HepG2 (cell line): ENCODE results near the gene NMT2. TPM values are rescaled to one million over a fixed set of nuclear protein-coding genes. Genes with fewer than 3 reads are reported as not detected.

Source experiments
- AFF4 ChIP-seq: sonication (generic); formaldehyde crosslinking; IDR thresholded peaks from 2 replicates; pipeline ENCODE4 v1.4.0; 2020; ENCODE audit warnings: missing genetic modification reagents
- BORCS8-MEF2B ChIP-seq: sonication (generic); formaldehyde crosslinking; IDR thresholded peaks from 2 replicates; pipeline ENCODE4 v1.8.0; 2022; ENCODE audit warnings: mild to moderate bottlenecking, missing genetic modification reagents
- CBX2 ChIP-seq, 2 experiments: fragments of 200-600 bp in 1 of 2; sonication (generic); formaldehyde crosslinking in 1 of 2; IDR thresholded peaks; 2 replicates each; pipeline versions ENCODE4 v1.7.0 to v1.8.1; 2018 to 2022; ENCODE audit warnings: low read depth in 2 of 2, low read length in 1 of 2, mild to moderate bottlenecking in 1 of 2, missing genetic modification reagents in 1 of 2
- CHD4 ChIP-seq: fragments of 200-600 bp; sonication (generic); IDR thresholded peaks from 2 replicates; pipeline ENCODE4 v1.7.0; 2017; ENCODE audit warnings: mild to moderate bottlenecking, low read length, borderline replicate concordance
- DBP ChIP-seq: sonication (generic); formaldehyde crosslinking; IDR thresholded peaks from 2 replicates; pipeline ENCODE4 v1.4.0; 2020; ENCODE audit warnings: missing genetic modification reagents; ENCODE audit errors: not compliant biosample characterization
- FOXK2 ChIP-seq: fragments of 450-650 bp; IDR thresholded peaks from 2 replicates; pipeline ENCODE4 v1.6.1; 2016
- HNRNPUL1 ChIP-seq: fragments of 200-400 bp; formaldehyde crosslinking; IDR thresholded peaks from 2 replicates; pipeline ENCODE4 v1.6.1; 2017; ENCODE audit warnings: low read depth, mild to moderate bottlenecking, low read length, moderate library complexity
- IKZF1 ChIP-seq: fragments of 450-650 bp; IDR thresholded peaks from 2 replicates; pipeline ENCODE4 v1.7.1; 2016
- IRX3 ChIP-seq: sonication (generic); formaldehyde crosslinking; IDR thresholded peaks from 2 replicates; pipeline ENCODE4 v1.8.1; 2023; ENCODE audit warnings: mild to moderate bottlenecking, low read depth, missing genetic modification reagents, borderline replicate concordance
- KLF16 ChIP-seq, 2 experiments: sonication (generic) in 1 of 2; formaldehyde crosslinking in 1 of 2; IDR thresholded peaks; 2 replicates each; pipeline versions ENCODE4 v1.6.1 to v1.8.0; 2016 to 2023; ENCODE audit warnings: missing genetic modification reagents in 2 of 2, missing compliant biosample characterization in 1 of 2
- MEF2D ChIP-seq: sonication (generic); formaldehyde crosslinking; IDR thresholded peaks from 2 replicates; pipeline ENCODE4 v1.5.1; 2020; ENCODE audit warnings: mild to moderate bottlenecking, missing genetic modification reagents
- NFE2L1 ChIP-seq: sonication (generic); formaldehyde crosslinking; IDR thresholded peaks from 2 replicates; pipeline ENCODE4 v1.4.0; 2020; ENCODE audit warnings: missing genetic modification reagents, mild to moderate bottlenecking, borderline replicate concordance
- POLR2G ChIP-seq: fragments of 200-400 bp; formaldehyde crosslinking; IDR thresholded peaks from 2 replicates; pipeline ENCODE4 v1.6.1; 2018; ENCODE audit warnings: mild to moderate bottlenecking, low read depth, low read length, moderate library complexity
- PRMT3 ChIP-seq: sonication (generic); formaldehyde crosslinking; IDR thresholded peaks from 2 replicates; pipeline ENCODE4 v1.8.1; 2022; ENCODE audit warnings: low read depth, mild to moderate bottlenecking, moderate library complexity, missing genetic modification reagents, borderline replicate concordance
- SAP130 ChIP-seq: IDR thresholded peaks from 2 replicates; pipeline ENCODE4 v1.6.1; 2016; ENCODE audit warnings: low read depth
- SIN3B ChIP-seq: fragments of 150-350 bp; IDR thresholded peaks from 2 replicates; pipeline ENCODE4 v1.6.1; 2014; ENCODE audit warnings: low read length
- SOX13 ChIP-seq, 3 experiments: fragments of 450-650 bp in 1 of 3; sonication (generic) in 1 of 3; formaldehyde crosslinking in 1 of 3; IDR thresholded peaks in 2 of 3; conservative IDR thresholded peaks in 1 of 3; 2 replicates each; pipeline versions ENCODE4 v1.5.0 to v1.6.1; 2016 to 2020; ENCODE audit warnings: antibody characterized with exemption in 1 of 3, mild to moderate bottlenecking in 1 of 3, missing compliant biosample characterization in 1 of 3, missing genetic modification reagents in 1 of 3, moderate library complexity in 1 of 3
- SP2 ChIP-seq: sonication (generic); formaldehyde crosslinking; IDR thresholded peaks from 2 replicates; pipeline ENCODE4 v1.5.1; 2020; ENCODE audit warnings: mild to moderate bottlenecking, missing genetic modification reagents
- ZMYM3 ChIP-seq: sonication (generic); formaldehyde crosslinking; IDR thresholded peaks from 2 replicates; pipeline ENCODE4 v1.5.1; 2020; ENCODE audit warnings: mild to moderate bottlenecking, missing genetic modification reagents
- ZNF207 ChIP-seq: fragments of 450-650 bp; IDR thresholded peaks from 2 replicates; pipeline ENCODE4 v1.6.1; 2016; ENCODE audit warnings: antibody characterized with exemption, borderline replicate concordance
- ZNF296 ChIP-seq: sonication (generic); formaldehyde crosslinking; conservative IDR thresholded peaks from 2 replicates; pipeline ENCODE4 v1.5.0; 2020; ENCODE audit warnings: mild to moderate bottlenecking, missing genetic modification reagents
- ZNF326 ChIP-seq: sonication (generic); formaldehyde crosslinking; IDR thresholded peaks from 2 replicates; pipeline ENCODE4 v1.4.0; 2020; ENCODE audit warnings: missing genetic modification reagents, borderline replicate concordance
- ZNF432 ChIP-seq: sonication (generic); formaldehyde crosslinking; IDR thresholded peaks from 2 replicates; pipeline ENCODE4 v1.5.0; 2020; ENCODE audit warnings: missing genetic modification reagents, mild to moderate bottlenecking, borderline replicate concordance
- ZNF580 ChIP-seq: IDR thresholded peaks from 2 replicates; pipeline ENCODE4 v1.6.1; 2016; ENCODE audit warnings: low read depth, borderline replicate concordance
- ZNF652 ChIP-seq: IDR thresholded peaks from 2 replicates; pipeline ENCODE4 v1.6.1; 2016; ENCODE audit warnings: low read depth, borderline replicate concordance
- ZNF781 ChIP-seq: sonication (generic); formaldehyde crosslinking; IDR thresholded peaks from 2 replicates; pipeline ENCODE4 v1.5.1; 2020; ENCODE audit warnings: borderline replicate concordance, mild to moderate bottlenecking, missing genetic modification reagents; ENCODE audit errors: not compliant biosample characterization
- ZSCAN9 ChIP-seq: IDR thresholded peaks from 2 replicates; pipeline ENCODE4 v1.6.1; 2016; ENCODE audit warnings: borderline replicate concordance
- polyA plus RNA-seq, 8 experiments: library from polyadenylated mRNA; depleted of rRNA in 3 of 8; stranded (reverse) in 7 of 8; unstranded in 1 of 8; fragments of >200 nt; fragmentation: Illumina TruSeq in 4 of 8; extraction: Trizol in 4 of 8; gene quantifications; 2 replicates each; pipeline versions ENCODE4 v1.2.1 to v1.2.3, GENCODE V29; 2011 to 2016; ENCODE audit warnings: low read depth in 4 of 8, missing spikeins in 1 of 8, mixed read lengths in 1 of 8; ENCODE audit not compliant: insufficient read depth in 1 of 8
- total RNA-seq, 5 experiments: library from RNA; depleted of rRNA; stranded (reverse); fragments of >200 nt; fragmentation: Illumina TruSeq; extraction: Trizol; gene quantifications; 2 replicates each; pipeline ENCODE4 v1.2.3, GENCODE V29; 2016; ENCODE audit warnings: low read depth in 1 of 5

Gene NMT2
- total and polyA plus RNA-seq, 2 of the 13 experiments (the other 11 are each of a cell fraction or from before 2014, with no cell fraction given) = 10.1 to 23.8 TPM

GRCh38 chr10:15084502-15084922 is 84.0 kb downstream of the NMT2 start (continued):
- TF ChIP-seq AFF4 (CRISPR knock-in tag) (no peak), ZNF652 (no peak), CHD4 (no peak), HNRNPUL1 (no peak), DBP (CRISPR knock-in tag) (no peak), IKZF1 (no peak), ZMYM3 (no peak), FOXK2 (no peak), KLF16 (CRISPR knock-in tag; IDR thresholded peaks at IDR 0.05) (no peak), ZNF432 (CRISPR knock-in tag) (no peak), ZSCAN9 (CRISPR knock-in tag) (no peak), POLR2G (0 out of 2 replicates have a peak, but pooled peaks have one; percentile 46), IRX3 (CRISPR knock-in tag) (no peak), SIN3B (0 out of 2 replicates have a peak, but pooled peaks have one; percentile 37), ZNF207 (no peak), ZNF326 (no peak), SP2 (CRISPR knock-in tag) (no peak), BORCS8-MEF2B (CRISPR knock-in tag) (no peak), CBX2 (IDR thresholded peaks at IDR 0.05; ENCODE audit: low read depth, low read length) (no peak), CBX2 (CRISPR knock-in tag; IDR thresholded peaks at IDR 0.05; ENCODE audit: low read depth) (no peak), ZNF580 (CRISPR knock-in tag) (no peak), ZNF781 (no peak), ZNF296 (CRISPR knock-in tag) (no peak), SAP130 (CRISPR knock-in tag) (peak; percentile 63; the same call in 1 of the 2 replicates), SOX13 (IDR thresholded peaks at IDR 0.05) (no peak), SOX13 (CRISPR knock-in tag; conservative IDR thresholded peaks at IDR 0.05 in 1 of 2, IDR thresholded peaks at IDR 0.05 in 1 of 2) (peak in 1 of 2 experiments; percentile 61; a peak in 1 of 4 replicates), PRMT3 (CRISPR knock-in tag) (no peak), NFE2L1 (CRISPR knock-in tag) (no peak), MEF2D (CRISPR knock-in tag) (no peak)
